ENCODE measurements around the gene SCARB1.

Gene SCARB1

DNA sequence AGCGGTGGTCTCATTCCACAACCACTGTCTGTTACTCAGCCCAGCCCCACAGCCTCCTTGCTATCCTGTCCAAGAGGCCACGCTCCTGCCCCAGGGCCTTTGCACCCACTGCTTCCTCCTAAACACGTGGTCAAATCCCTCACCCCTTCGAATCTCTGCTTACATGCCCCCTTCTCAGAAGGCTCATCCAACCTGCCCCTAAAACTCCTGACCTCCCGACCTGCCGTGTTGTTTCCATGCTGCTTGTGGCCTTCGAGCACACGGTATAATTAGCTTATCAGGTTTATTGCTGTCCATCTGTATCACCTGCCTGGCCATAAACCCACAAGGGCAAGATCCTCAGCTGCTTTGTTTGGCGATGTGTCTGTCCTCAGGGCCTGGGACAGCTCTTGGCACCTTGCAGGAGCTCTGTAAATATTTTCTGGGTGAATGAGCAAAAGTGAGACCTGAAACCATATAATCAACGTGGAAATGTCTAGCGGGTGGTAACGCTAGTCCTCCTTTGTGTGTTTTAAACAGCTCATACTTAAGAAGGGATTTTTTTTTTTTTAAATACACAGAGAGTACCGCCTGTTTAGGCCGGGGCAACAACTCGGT is 36.0 kb downstream of the SCARB1 start:
- TF ChIP-seq, protein P1, sequence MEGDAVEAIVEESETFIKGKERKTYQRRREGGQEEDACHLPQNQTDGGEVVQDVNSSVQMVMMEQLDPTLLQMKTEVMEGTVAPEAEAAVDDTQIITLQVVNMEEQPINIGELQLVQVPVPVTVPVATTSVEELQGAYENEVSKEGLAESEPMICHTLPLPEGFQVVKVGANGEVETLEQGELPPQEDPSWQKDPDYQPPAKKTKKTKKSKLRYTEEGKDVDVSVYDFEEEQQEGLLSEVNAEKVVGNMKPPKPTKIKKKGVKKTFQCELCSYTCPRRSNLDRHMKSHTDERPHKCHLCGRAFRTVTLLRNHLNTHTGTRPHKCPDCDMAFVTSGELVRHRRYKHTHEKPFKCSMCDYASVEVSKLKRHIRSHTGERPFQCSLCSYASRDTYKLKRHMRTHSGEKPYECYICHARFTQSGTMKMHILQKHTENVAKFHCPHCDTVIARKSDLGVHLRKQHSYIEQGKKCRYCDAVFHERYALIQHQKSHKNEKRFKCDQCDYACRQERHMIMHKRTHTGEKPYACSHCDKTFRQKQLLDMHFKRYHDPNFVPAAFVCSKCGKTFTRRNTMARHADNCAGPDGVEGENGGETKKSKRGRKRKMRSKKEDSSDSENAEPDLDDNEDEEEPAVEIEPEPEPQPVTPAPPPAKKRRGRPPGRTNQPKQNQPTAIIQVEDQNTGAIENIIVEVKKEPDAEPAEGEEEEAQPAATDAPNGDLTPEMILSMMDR (conservative IDR thresholded peaks at IDR 0.05; ENCODE audit: control insufficient read depth, insufficient read depth, low read depth, low read length) = no peak
- no peak overlapping the region for H3K4me3 ChIP-seq (ENCODE audit: control insufficient read depth, low read depth, low read length)
- no peak for DNase-seq (ENCODE audit: low read depth)

DNA sequence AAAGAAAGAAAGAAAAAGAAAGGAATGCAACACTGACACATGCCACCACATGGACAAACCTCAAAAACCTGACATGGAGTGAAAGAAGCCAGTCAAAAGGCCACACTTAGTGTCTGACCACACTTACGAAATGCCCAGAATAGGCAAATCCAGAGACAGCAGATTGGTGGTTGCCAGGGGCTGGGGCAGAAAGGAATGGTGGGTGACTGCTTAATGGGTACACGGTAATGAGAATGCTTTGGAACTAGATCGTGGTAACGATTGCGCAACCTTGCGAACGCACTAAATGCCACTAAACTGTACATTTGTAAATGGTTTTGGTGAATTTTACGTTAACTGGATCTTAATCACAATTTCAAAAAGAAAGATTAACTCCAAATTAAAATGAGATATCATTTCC is 39.5 kb downstream of the SCARB1 start:
- DNase-seq (ENCODE audit: low read depth) = no peak
- H3K4me3 ChIP-seq (ENCODE audit: control insufficient read depth, low read depth, low read length) = no peak overlapping the region
- TF ChIP-seq, protein P1 (conservative IDR thresholded peaks at IDR 0.05; ENCODE audit: control insufficient read depth, insufficient read depth, low read depth, low read length) = no peak

DNA sequence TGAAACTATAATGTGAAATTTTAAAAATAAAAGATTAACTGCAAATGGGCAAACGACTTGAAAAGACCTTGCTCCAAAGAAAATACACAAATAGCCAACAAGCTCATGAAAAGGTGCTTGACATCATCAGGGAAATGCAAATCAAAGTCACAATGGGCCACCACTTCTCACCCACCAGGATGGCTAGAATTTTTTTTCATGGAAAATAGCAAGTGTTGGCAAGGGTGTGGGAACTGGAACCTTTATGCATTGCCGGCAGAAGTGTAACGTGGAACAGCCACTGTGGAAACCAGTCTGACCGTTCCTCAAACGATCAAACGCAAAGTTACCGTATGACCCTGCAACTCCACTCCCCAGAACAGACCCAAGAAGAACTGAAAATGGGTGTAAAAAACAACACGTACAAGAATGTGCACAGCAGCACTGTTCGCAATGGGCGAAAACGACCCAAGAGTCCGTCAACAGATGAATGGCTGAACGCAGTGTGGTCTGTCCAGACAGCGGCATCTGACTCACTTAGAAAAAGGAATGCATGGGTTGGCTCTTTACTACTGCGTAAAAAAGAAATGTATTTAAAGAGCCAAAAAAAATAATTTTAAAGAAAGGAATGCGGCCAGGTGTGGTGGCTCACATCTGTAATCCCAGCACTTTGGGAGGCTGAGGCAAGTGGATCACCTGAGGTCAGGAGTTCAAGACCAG is 40.2 kb downstream of the SCARB1 start:
- TF ChIP-seq, protein P1 (conservative IDR thresholded peaks at IDR 0.05; ENCODE audit: control insufficient read depth, insufficient read depth, low read depth, low read length) = no peak
- no peak overlapping the region for H3K4me3 ChIP-seq (ENCODE audit: control insufficient read depth, low read depth, low read length)
- DNase-seq (ENCODE audit: low read depth) = no peak

DNA sequence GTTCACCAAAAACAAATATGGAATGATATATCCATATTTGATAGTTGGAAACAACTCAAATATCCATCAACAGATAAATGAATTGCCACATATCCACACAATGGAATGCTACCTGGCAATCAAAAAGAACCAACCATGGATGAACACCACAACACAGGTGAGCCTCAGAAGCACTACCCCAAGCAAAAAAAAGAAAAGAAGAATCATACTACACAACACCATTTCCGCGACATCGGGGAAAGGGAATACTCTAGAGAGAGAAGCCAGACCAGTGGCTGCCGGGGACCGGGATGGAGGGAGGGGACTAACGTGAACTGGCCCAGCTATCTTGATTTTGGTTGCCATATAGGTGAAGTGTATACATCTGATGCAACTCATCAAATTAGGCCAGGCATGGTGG is 41.4 kb downstream of the SCARB1 start:
- H3K4me3 ChIP-seq (ENCODE audit: control insufficient read depth, low read depth, low read length) = no peak overlapping the region
- DNase-seq (ENCODE audit: low read depth) = no peak
- TF ChIP-seq, protein P1 (conservative IDR thresholded peaks at IDR 0.05; ENCODE audit: control insufficient read depth, insufficient read depth, low read depth, low read length) = no peak

DNA sequence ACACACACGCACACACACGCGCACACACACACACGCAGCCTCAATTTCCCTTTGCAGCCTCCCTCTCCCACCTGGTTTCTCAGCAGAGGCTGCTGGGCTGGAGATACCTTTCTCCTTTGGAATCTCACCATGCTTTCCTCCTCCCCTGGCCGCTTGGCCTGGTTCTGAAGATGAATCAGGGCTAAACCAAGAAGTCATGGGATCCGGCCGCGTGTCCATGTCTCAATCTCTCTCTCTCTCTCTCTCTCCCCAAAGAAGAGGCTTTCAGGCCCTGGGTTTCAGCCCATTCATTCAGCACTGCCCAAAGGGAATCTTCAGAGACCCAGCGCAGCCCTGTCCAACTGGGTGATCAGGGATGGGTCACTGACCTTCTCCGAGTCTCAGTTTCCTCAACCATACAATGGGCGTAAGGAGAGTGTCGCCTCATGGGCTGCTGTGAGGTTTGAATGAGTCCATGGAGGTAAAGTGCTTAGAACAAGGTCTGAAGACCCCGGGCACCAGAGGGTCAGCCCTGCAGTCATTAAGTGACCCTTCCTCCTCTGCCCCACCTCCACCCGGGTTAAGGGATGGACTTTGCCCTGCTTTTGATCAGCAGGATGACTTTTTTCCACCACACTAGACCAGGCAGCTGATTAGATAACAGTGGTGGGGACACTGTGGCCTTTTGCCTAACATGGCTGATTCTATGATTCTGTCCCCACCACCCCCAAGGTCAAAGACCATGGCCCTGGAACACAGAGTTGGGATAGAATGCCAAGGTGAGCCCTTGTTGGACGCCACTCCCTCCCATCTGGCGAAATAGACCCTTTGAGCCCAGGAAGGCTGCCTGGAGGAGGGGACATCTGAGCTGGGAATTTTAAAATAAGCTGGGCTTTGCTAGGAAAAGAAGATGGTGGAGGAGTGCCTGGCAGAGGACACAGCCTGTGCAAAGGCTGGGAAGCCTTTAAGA is 42.1 kb downstream of the SCARB1 start:
- DNase-seq (ENCODE audit: low read depth) = no peak
- TF ChIP-seq, protein P1 (conservative IDR thresholded peaks at IDR 0.05; ENCODE audit: control insufficient read depth, insufficient read depth, low read depth, low read length) = no peak
- no peak overlapping the region for H3K4me3 ChIP-seq (ENCODE audit: control insufficient read depth, low read depth, low read length)

DNA sequence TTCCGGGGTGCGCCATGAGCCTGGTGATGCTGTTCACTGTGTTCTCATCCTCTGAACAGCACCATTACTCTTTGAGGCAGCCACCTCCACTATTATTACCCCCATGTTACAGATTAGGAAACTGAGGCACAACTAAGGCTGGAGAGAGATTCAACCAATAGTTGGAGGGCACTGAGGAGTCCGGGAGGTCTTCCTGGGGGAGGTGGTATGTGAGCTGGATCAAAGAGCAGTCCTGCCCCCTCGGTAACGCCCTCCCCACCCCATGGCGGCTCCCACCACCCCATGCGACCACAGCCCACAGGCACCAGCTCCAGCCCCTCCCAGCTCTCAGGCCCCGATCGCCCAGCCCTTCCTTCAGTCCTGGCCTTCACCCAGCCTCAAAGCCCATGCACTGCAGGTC is 43.5 kb downstream of the SCARB1 start:
- DNase-seq (ENCODE audit: low read depth) = no peak
- TF ChIP-seq, protein P1 (conservative IDR thresholded peaks at IDR 0.05; ENCODE audit: control insufficient read depth, insufficient read depth, low read depth, low read length) = no peak
- no peak overlapping the region for H3K4me3 ChIP-seq (ENCODE audit: control insufficient read depth, low read depth, low read length)

Data from fibroblast of mammary gland (primary cell).